HEK293T (cell line): ENCODE measurements around the gene SIRT7.

Source experiments
- ARNT ChIP-seq: fragments of 450-650 bp; IDR thresholded peaks from 2 replicates; pipeline ENCODE4 v1.6.1; 2017; ENCODE audit warnings: mild to moderate bottlenecking
- FOXA1 ChIP-seq: fragments of 450-650 bp; IDR thresholded peaks from 2 replicates; pipeline ENCODE4 v1.6.1; 2016; ENCODE audit warnings: mild to moderate bottlenecking
- FOXK2 ChIP-seq: fragments of 450-650 bp; IDR thresholded peaks from 2 replicates; pipeline ENCODE4 v1.6.1; 2016; ENCODE audit warnings: mild to moderate bottlenecking
- SP1 ChIP-seq: fragments of 450-650 bp; IDR thresholded peaks from 2 replicates; pipeline ENCODE4 v1.6.1; 2017
- SUZ12 ChIP-seq: fragments of 450-650 bp; IDR thresholded peaks from 2 replicates; pipeline ENCODE4 v1.6.1; 2016; ENCODE audit warnings: mild to moderate bottlenecking

DNA sequence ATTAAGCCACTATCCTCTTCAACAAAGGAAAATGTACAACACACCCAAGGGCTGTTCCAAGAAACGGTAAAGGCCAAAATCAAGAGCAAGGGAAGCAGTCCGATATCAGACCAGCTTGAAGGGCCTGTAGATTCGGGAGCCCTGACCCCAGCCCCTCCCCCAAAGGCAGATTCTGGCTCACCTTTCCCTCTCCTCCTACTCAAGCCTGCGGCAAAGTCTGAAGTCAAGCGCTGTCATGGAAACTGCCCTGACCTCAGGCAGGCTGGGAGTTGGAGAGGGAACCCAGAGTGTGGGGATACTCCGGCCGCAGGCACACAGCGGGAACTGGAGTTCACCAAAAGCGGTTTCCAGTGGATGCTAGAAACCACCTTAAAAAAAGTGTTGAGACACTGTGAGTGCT lies 28.4 kb downstream of the SIRT7 start:
- TF ChIP-seq FOXA1 (no peak), SP1 (no peak), SUZ12 (no peak), FOXK2 (no peak), ARNT (no peak)
